ENCODE results near the gene TACO1.

The TACO1 gene

GRCh38 chr17:63600569-63601438 is at the start of gene TACO1 (continued):
- no peak for TF ChIP-seq ZNF362 (tag by site-specific recombination; IDR thresholded peaks at IDR 0.05)
- no peak for TF ChIP-seq GLI2 (tag by site-specific recombination; IDR thresholded peaks at IDR 0.05; ENCODE audit: borderline replicate concordance, low read depth)
- TF ChIP-seq, protein P1, sequence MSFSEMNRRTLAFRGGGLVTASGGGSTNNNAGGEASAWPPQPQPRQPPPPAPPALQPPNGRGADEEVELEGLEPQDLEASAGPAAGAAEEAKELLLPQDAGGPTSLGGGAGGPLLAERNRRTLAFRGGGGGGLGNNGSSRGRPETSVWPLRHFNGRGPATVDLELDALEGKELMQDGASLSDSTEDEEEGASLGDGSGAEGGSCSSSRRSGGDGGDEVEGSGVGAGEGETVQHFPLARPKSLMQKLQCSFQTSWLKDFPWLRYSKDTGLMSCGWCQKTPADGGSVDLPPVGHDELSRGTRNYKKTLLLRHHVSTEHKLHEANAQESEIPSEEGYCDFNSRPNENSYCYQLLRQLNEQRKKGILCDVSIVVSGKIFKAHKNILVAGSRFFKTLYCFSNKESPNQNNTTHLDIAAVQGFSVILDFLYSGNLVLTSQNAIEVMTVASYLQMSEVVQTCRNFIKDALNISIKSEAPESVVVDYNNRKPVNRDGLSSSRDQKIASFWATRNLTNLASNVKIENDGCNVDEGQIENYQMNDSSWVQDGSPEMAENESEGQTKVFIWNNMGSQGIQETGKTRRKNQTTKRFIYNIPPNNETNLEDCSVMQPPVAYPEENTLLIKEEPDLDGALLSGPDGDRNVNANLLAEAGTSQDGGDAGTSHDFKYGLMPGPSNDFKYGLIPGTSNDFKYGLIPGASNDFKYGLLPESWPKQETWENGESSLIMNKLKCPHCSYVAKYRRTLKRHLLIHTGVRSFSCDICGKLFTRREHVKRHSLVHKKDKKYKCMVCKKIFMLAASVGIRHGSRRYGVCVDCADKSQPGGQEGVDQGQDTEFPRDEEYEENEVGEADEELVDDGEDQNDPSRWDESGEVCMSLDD (tag by site-specific recombination; IDR thresholded peaks at IDR 0.05), result peak; percentile 76
- TF ChIP-seq FEZF1 (tag by site-specific recombination; IDR thresholded peaks at IDR 0.05), result peak; percentile 46; the same call in 1 of the 2 replicates
- TF ChIP-seq, protein P2, sequence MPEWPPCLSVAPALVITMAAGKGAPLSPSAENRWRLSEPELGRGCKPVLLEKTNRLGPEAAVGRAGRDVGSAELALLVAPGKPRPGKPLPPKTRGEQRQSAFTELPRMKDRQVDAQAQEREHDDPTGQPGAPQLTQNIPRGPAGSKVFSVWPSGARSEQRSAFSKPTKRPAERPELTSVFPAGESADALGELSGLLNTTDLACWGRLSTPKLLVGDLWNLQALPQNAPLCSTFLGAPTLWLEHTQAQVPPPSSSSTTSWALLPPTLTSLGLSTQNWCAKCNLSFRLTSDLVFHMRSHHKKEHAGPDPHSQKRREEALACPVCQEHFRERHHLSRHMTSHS (tag by site-specific recombination; IDR thresholded peaks at IDR 0.05), result no peak
- no peak for TF ChIP-seq ZNF248 (tag by site-specific recombination; IDR thresholded peaks at IDR 0.05)
- TF ChIP-seq, protein P3, sequence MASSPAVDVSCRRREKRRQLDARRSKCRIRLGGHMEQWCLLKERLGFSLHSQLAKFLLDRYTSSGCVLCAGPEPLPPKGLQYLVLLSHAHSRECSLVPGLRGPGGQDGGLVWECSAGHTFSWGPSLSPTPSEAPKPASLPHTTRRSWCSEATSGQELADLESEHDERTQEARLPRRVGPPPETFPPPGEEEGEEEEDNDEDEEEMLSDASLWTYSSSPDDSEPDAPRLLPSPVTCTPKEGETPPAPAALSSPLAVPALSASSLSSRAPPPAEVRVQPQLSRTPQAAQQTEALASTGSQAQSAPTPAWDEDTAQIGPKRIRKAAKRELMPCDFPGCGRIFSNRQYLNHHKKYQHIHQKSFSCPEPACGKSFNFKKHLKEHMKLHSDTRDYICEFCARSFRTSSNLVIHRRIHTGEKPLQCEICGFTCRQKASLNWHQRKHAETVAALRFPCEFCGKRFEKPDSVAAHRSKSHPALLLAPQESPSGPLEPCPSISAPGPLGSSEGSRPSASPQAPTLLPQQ (tag by site-specific recombination; IDR thresholded peaks at IDR 0.05), result peak; percentile 77
- TF ChIP-seq SALL2 (tag by site-specific recombination; IDR thresholded peaks at IDR 0.05; ENCODE audit: borderline replicate concordance), result no peak
- no peak for TF ChIP-seq TCF7L2 (IDR thresholded peaks at IDR 0.05; ENCODE audit: borderline replicate concordance, low read depth, low read length)
- no peak for TF ChIP-seq ZNF791 (tag by site-specific recombination; IDR thresholded peaks at IDR 0.05)
- TF ChIP-seq ZNF555 (tag by site-specific recombination; conservative IDR thresholded peaks at IDR 0.05), result no peak
- no peak for TF ChIP-seq ZNF274 (IDR thresholded peaks at IDR 0.05; ENCODE audit: low read length)
- TF ChIP-seq ZNF274 (tag by site-specific recombination; IDR thresholded peaks at IDR 0.05; ENCODE audit: borderline replicate concordance), result no peak
- TF ChIP-seq TRIM28 (IDR thresholded peaks at IDR 0.05; ENCODE audit: borderline replicate concordance, low read length), result peak; percentile 94
- TF ChIP-seq ZNF302 (tag by site-specific recombination; IDR thresholded peaks at IDR 0.05; ENCODE audit: low read depth), result no peak
- no peak for TF ChIP-seq ZNF707 (tag by site-specific recombination; IDR thresholded peaks at IDR 0.05)
- TF ChIP-seq KLF17 (tag by site-specific recombination; IDR thresholded peaks at IDR 0.05), result peak; percentile 93
- peak; percentile 72; the same call in 1 of the 2 replicates for TF ChIP-seq ZBTB6 (tag by site-specific recombination; IDR thresholded peaks at IDR 0.05)
- TF ChIP-seq ZBTB49 (tag by site-specific recombination; IDR thresholded peaks at IDR 0.05; ENCODE audit: low read depth), result no peak
- TF ChIP-seq ZNF558 (tag by site-specific recombination; IDR thresholded peaks at IDR 0.05), result peak; percentile 80
- peak; percentile 99 for TF ChIP-seq ZNF639 (tag by site-specific recombination; IDR thresholded peaks at IDR 0.05)
- peak; percentile 75 for TF ChIP-seq ZBTB21 (tag by site-specific recombination; IDR thresholded peaks at IDR 0.05)
- peak; percentile 99 for TF ChIP-seq ZFP37 (tag by site-specific recombination; IDR thresholded peaks at IDR 0.05)
- TF ChIP-seq KLF9 (tag by site-specific recombination; IDR thresholded peaks at IDR 0.05; ENCODE audit: low read depth), result peak; percentile 64; the same call in 1 of the 2 replicates
- TF ChIP-seq ZNF548 (tag by site-specific recombination; IDR thresholded peaks at IDR 0.05), result no peak
- TF ChIP-seq ZNF76 (tag by site-specific recombination; IDR thresholded peaks at IDR 0.05; ENCODE audit: borderline replicate concordance, low read depth), result peak; percentile 86
